Loucy (cell line): Measurements from ENCODE around the gene DBH.

ENCODE experiments used
- H2AFZ ChIP-seq: fragments of 200-600 bp; sonication (generic); 2 replicates; pipeline ENCODE4 v1.6.0; 2016; ENCODE audit warnings: antibody characterized with exemption, mild to moderate bottlenecking, low read length, moderate library complexity
- H3F3A ChIP-seq: fragments of 200-600 bp; 2 replicates; pipeline ENCODE4 v1.6.0; 2016; ENCODE audit warnings: antibody characterized with exemption, low read depth, mild to moderate bottlenecking
- H3K27me3 ChIP-seq: fragments of 200-600 bp; sonication (generic); 2 replicates; pipeline ENCODE4 v1.6.1; 2014; ENCODE audit warnings: low read length, mild to moderate bottlenecking; ENCODE audit not compliant: insufficient read depth, poor library complexity, severe bottlenecking
- H3K36me3 ChIP-seq: fragments of 200-600 bp; sonication (generic); 2 replicates; pipeline ENCODE4 v1.6.1; 2016; ENCODE audit warnings: low read length; ENCODE audit not compliant: insufficient read depth
- H3K4me1 ChIP-seq: fragments of 200-600 bp; sonication (generic); 2 replicates; pipeline ENCODE4 v1.5.1; 2014; ENCODE audit warnings: low read length, mild to moderate bottlenecking; ENCODE audit not compliant: insufficient read depth, poor library complexity, severe bottlenecking
- H3K4me2 ChIP-seq: fragments of 200-600 bp; sonication (generic); 2 replicates; pipeline ENCODE4 v1.6.0; 2014; ENCODE audit warnings: antibody characterized with exemption, low read length, low read depth, mild to moderate bottlenecking; ENCODE audit not compliant: poor library complexity, severe bottlenecking
- H3K4me3 ChIP-seq: fragments of 200-600 bp; sonication (generic); 2 replicates; pipeline ENCODE4 v1.5.1; 2014; ENCODE audit warnings: low read length, mild to moderate bottlenecking, mixed read lengths; ENCODE audit not compliant: poor library complexity, severe bottlenecking
- H3K79me2 ChIP-seq: fragments of 200-600 bp; sonication (generic); 2 replicates; pipeline ENCODE4 v1.6.1; 2014; ENCODE audit warnings: low read length; ENCODE audit not compliant: insufficient read depth
- H3K9ac ChIP-seq: fragments of 200-600 bp; sonication (generic); 2 replicates; pipeline ENCODE4 v1.6.0; 2014; ENCODE audit warnings: mild to moderate bottlenecking, low read depth, low read length, moderate library complexity; ENCODE audit not compliant: poor library complexity, severe bottlenecking
- H3K9me2 ChIP-seq: fragments of 200-600 bp; sonication (generic); replicated peaks from 2 replicates; pipeline ENCODE4 v1.6.1; 2016; ENCODE audit warnings: low read depth, low read length, mixed read lengths
- H3K9me3 ChIP-seq: fragments of 200-600 bp; sonication (generic); 2 replicates; pipeline ENCODE4 v1.6.1; 2014; ENCODE audit warnings: mild to moderate bottlenecking, antibody characterized with exemption, low read length, low read depth; ENCODE audit not compliant: insufficient read depth
- H4K20me1 ChIP-seq: fragments of 200-600 bp; sonication (generic); 2 replicates; pipeline ENCODE4 v1.6.0; 2014; ENCODE audit warnings: antibody characterized with exemption, low read length, mild to moderate bottlenecking; ENCODE audit not compliant: insufficient read depth, poor library complexity, severe bottlenecking
- CTCF ChIP-seq: fragments of 200-600 bp; sonication (generic); conservative IDR thresholded peaks from 2 replicates; pipeline ENCODE4 v1.5.1; 2014; ENCODE audit warnings: mild to moderate bottlenecking, antibody characterized with exemption, low read length
- EZH2phosphoT487 ChIP-seq: fragments of 200-600 bp; IDR thresholded peaks from 2 replicates; pipeline ENCODE4 v1.6.1; 2018; ENCODE audit warnings: antibody characterized with exemption, mild to moderate bottlenecking, moderate library complexity, borderline replicate concordance

DBH gene

GRCh38 chr9:133640580-133641395, 4.6 kb downstream of the DBH start:
- Histone ChIP-seq H4K20me1 (no peaks in the 10 kb centered on the region), H3K79me2 (no peaks in the 10 kb centered on the region), H3K4me1 (no peaks in the 10 kb centered on the region), H3K36me3 (no peaks in the 10 kb centered on the region), H3K9ac (no peak overlapping the region), H2AFZ (no peak overlapping the region), H3K9me3 (no peaks in the 10 kb centered on the region), H3K27me3 (no peaks in the 10 kb centered on the region), H3K4me2 (no peak overlapping the region), H3F3A (no peaks in the 10 kb centered on the region), H3K9me2 (no peaks in the 10 kb centered on the region), H3K4me3 (no peak overlapping the region)
- TF ChIP-seq CTCF (no peak), EZH2phosphoT487 (no peak)

GRCh38 chr9:133641396-133641655, 5.2 kb downstream of the DBH start:
- Histone ChIP-seq H3K79me2 (no peaks in the 10 kb centered on the region), H3K9me3 (no peaks in the 10 kb centered on the region), H4K20me1 (no peaks in the 10 kb centered on the region), H3K9me2 (no peaks in the 10 kb centered on the region), H3F3A (no peaks in the 10 kb centered on the region), H3K36me3 (no peaks in the 10 kb centered on the region), H3K27me3 (no peaks in the 10 kb centered on the region), H2AFZ (no peak overlapping the region), H3K9ac (no peak overlapping the region), H3K4me2 (no peak overlapping the region), H3K4me1 (no peaks in the 10 kb centered on the region), H3K4me3 (no peak overlapping the region)
- TF ChIP-seq EZH2phosphoT487 (no peak), CTCF (no peak)

GRCh38 chr9:133641861-133642595, 5.9 kb downstream of the DBH start:
- Histone ChIP-seq H3F3A (no peaks in the 10 kb centered on the region), H3K79me2 (no peaks in the 10 kb centered on the region), H2AFZ (no peak overlapping the region), H3K9me3 (no peaks in the 10 kb centered on the region), H3K4me2 (no peak overlapping the region), H3K27me3 (no peaks in the 10 kb centered on the region), H4K20me1 (no peaks in the 10 kb centered on the region), H3K9ac (no peak overlapping the region), H3K9me2 (no peaks in the 10 kb centered on the region), H3K36me3 (no peaks in the 10 kb centered on the region), H3K4me1 (no peaks in the 10 kb centered on the region), H3K4me3 (no peak overlapping the region)
- no peak for TF ChIP-seq CTCF
- no peak for TF ChIP-seq EZH2phosphoT487
